Endothelial cell of umbilical vein (primary cell): ENCODE results near the gene RPLP2. TPM values are rescaled to one million over a fixed set of nuclear protein-coding genes. Genes with fewer than 3 reads are reported as not detected.

Experiments
- BruUV-seq: library from RNA; stranded (reverse); fragments of 400-500 nt; replicated peaks from 2 replicates; lab custom pipeline; 2021; lab: Mats Ljungman, UMichigan
- CTCF ChIA-PET: fragments of 300-600, 350-600 bp; sonication (Branson Sonifier 250); formaldehyde crosslinking; loops from one replicate; lab custom pipeline; 2021; ENCODE audit warnings: antibody characterized with exemption, inconsistent platforms; lab: Charles Lee
- POLR2A ChIA-PET: fragments of 300-600, 350-600 bp; sonication (Branson Sonifier 250); formaldehyde crosslinking; loops from one replicate; lab custom pipeline; 2021; ENCODE audit warnings: antibody characterized with exemption, inconsistent platforms; lab: Charles Lee
- DNase-seq: peaks from one replicate; pipeline ENCODE4 v3.0.0-alpha.2; 2011; ENCODE audit warnings: low read depth, low spot score
- FAIRE-seq: peaks from 2 replicates; lab custom pipeline; 2011; peaks lifted over from hg19 to GRCh38; lab: Jason Lieb, UNC
- H2AFZ ChIP-seq: 2 replicates; pipeline ENCODE4 v1.6.0; 2012; ENCODE audit warnings: low read depth, low read length, control low read depth, inconsistent platforms
- H3K27ac ChIP-seq: 2 replicates; pipeline ENCODE4 v1.5.1; 2011; ENCODE audit warnings: low read depth, mild to moderate bottlenecking, control low read depth, low read length, moderate library complexity; ENCODE audit not compliant: insufficient read depth
- H3K27me3 ChIP-seq, 2 experiments: 2 replicates each; pipeline versions ENCODE4 v1.6.0 to v1.6.1; 2011; ENCODE audit warnings: low read length in 2 of 2, mixed read lengths in 1 of 2; ENCODE audit not compliant: control insufficient read depth in 2 of 2, insufficient read depth in 2 of 2
- H3K36me3 ChIP-seq, 2 experiments: 2 replicates in 1 of 2; 3 replicates in 1 of 2; pipeline ENCODE4 v1.5.1; 2011; ENCODE audit warnings: low read length in 2 of 2, mild to moderate bottlenecking in 1 of 2, moderate library complexity in 1 of 2; ENCODE audit not compliant: control insufficient read depth in 2 of 2, insufficient read depth in 2 of 2; ENCODE audit errors: extremely low read depth in 1 of 2
- H3K4me1 ChIP-seq: 3 replicates; pipeline ENCODE4 v1.5.1; 2011; ENCODE audit warnings: mild to moderate bottlenecking, low read length; ENCODE audit not compliant: control insufficient read depth, insufficient read depth; ENCODE audit errors: extremely low read depth
- H3K4me2 ChIP-seq: 2 replicates; pipeline ENCODE4 v1.6.1; 2011; ENCODE audit warnings: low read length, control low read depth, mixed read lengths; ENCODE audit not compliant: insufficient read depth
- H3K4me3 ChIP-seq, 3 experiments: fragments of 200-600 bp in 1 of 3; sonication (generic), shearing (Covaris generic) in 1 of 3; replicated peaks in 1 of 3; 2 replicates each; pipeline ENCODE4 v1.5.1; 2011 to 2016; ENCODE audit warnings: control low read depth in 3 of 3, low read length in 3 of 3, mild to moderate bottlenecking in 2 of 3, inconsistent platforms in 1 of 3, low read depth in 1 of 3, moderate library complexity in 1 of 3; ENCODE audit not compliant: insufficient read depth in 1 of 3
- H3K79me2 ChIP-seq: 2 replicates; pipeline ENCODE4 v1.6.0; 2012; ENCODE audit warnings: low read length, inconsistent platforms; ENCODE audit not compliant: control insufficient read depth, insufficient read depth
- H3K9ac ChIP-seq: replicated peaks from 2 replicates; pipeline ENCODE3; 2011; ENCODE audit warnings: low read length, control low read depth; ENCODE audit not compliant: insufficient read depth; ENCODE audit errors: extremely low read depth
- H3K9me1 ChIP-seq: replicated peaks from 3 replicates; pipeline ENCODE4 v1.6.0; 2011; ENCODE audit warnings: mild to moderate bottlenecking, low read length; ENCODE audit not compliant: control insufficient read depth, insufficient read depth; ENCODE audit errors: extremely low read depth
- H3K9me3 ChIP-seq: replicated peaks from 2 replicates; pipeline ENCODE4 v1.5.1; 2012; ENCODE audit warnings: low read length, inconsistent platforms; ENCODE audit not compliant: control insufficient read depth, insufficient read depth
- H4K20me1 ChIP-seq: replicated peaks from 2 replicates; pipeline ENCODE3; 2011; ENCODE audit warnings: mild to moderate bottlenecking, low read length; ENCODE audit not compliant: control insufficient read depth, insufficient read depth; ENCODE audit errors: extremely low read depth
- CTCF ChIP-seq, 2 donors: IDR thresholded peaks; 1 replicate in 1 of 2; 2 replicates in 1 of 2; pipeline ENCODE4 v1.5.1; 2011; ENCODE audit warnings: low read length in 2 of 2, mild to moderate bottlenecking in 2 of 2, moderate library complexity in 2 of 2, control low read depth in 1 of 2, inconsistent platforms in 1 of 2, low read depth in 1 of 2; ENCODE audit not compliant: insufficient read depth in 1 of 2; ENCODE audit errors: extremely low read depth in 1 of 2
- EZH2 ChIP-seq: IDR thresholded peaks from 2 replicates; pipeline ENCODE4 v1.6.1; 2012; ENCODE audit warnings: borderline replicate concordance, low read depth, mild to moderate bottlenecking, moderate library complexity, low read length, inconsistent platforms; ENCODE audit not compliant: severe bottlenecking
- FOS ChIP-seq: IDR thresholded peaks from 2 replicates; pipeline ENCODE4 v1.6.1; 2011; ENCODE audit warnings: mild to moderate bottlenecking, low read length, moderate library complexity, borderline replicate concordance; ENCODE audit not compliant: insufficient read depth
- GATA2 ChIP-seq: IDR thresholded peaks from 2 replicates; pipeline ENCODE4 v1.7.0; 2011; ENCODE audit warnings: low read depth, mild to moderate bottlenecking, moderate library complexity, mixed read lengths, low read length; ENCODE audit not compliant: insufficient read length, insufficient read depth
- JUN ChIP-seq: IDR thresholded peaks from 2 replicates; pipeline ENCODE4 v1.6.1; 2011; ENCODE audit warnings: borderline replicate concordance, low read depth; ENCODE audit not compliant: insufficient read length, insufficient read depth
- MAX ChIP-seq: IDR thresholded peaks from 2 replicates; pipeline ENCODE4 v1.6.1; 2011; ENCODE audit not compliant: insufficient read depth, insufficient read length
- MYC ChIP-seq: IDR thresholded peaks from one replicate; pipeline ENCODE4 v1.6.1; 2011; ENCODE audit warnings: mild to moderate bottlenecking, low read depth, low read length
- POLR2A ChIP-seq: IDR thresholded peaks from 2 replicates; pipeline ENCODE4 v1.6.1; 2012; ENCODE audit warnings: low read depth, mild to moderate bottlenecking, control low read depth, low read length
- POLR2AphosphoS5 ChIP-seq: IDR thresholded peaks from 2 replicates; pipeline ENCODE4 v1.6.1; 2012; ENCODE audit warnings: low read depth, mild to moderate bottlenecking, control low read depth, low read length, moderate library complexity; ENCODE audit not compliant: insufficient read depth
- dilution Hi-C: fragments of 300-500 bp; cut with MboI; formaldehyde crosslinking; loops from one replicate; pipeline ENCODE4 v1.15.0; 2019; ENCODE audit warnings: low sequenced_read_pairs; ENCODE audit not compliant: extremely low pct_ligation_motif_present
- intact Hi-C: fragments of 100-400 bp; cut with micrococcal nuclease; formaldehyde crosslinking; loops from one replicate; pipeline ENCODE4 v1.10.0; 2022
- polyA plus RNA-seq, 4 experiments: library from polyadenylated mRNA; depleted of rRNA in 3 of 4; stranded (reverse) in 3 of 4; unstranded in 1 of 4; fragments of >200 nt; gene quantifications; 2 replicates each; pipeline versions ENCODE4 v1.2.1 to v1.2.3, GENCODE V29; 2011 to 2012; ENCODE audit warnings: missing spikeins in 1 of 4
- total RNA-seq: library from RNA; stranded (reverse); gene quantifications from 2 replicates; pipeline ENCODE4 v1.2.3, GENCODE V29; 2021

Gene RPLP2
- total and polyA plus RNA-seq, 2 donors (not counting 3 experiments of a cell fraction or from before 2014, with no cell fraction given): 1,579 to 1,739 TPM

- Histone ChIP-seq H2AFZ (no peak overlapping the region), H3K27me3 (no peaks in the 10 kb centered on the region), H3K4me2 (no peak overlapping the region), H3K36me3 (no peaks in the 10 kb centered on the region), H4K20me1 (no peaks in the 10 kb centered on the region), H3K9me1 (no peaks in the 10 kb centered on the region), H3K4me3 (no peak overlapping the region), H3K9me3 (no peaks in the 10 kb centered on the region), H3K9ac (no peak overlapping the region), H3K79me2 (peaks cover 41% of the 10 kb centered on the region), H3K4me1 (peaks cover 23% of the 10 kb centered on the region), H3K27ac (no peak overlapping the region)
- TF ChIP-seq MYC (no peak), POLR2AphosphoS5 (no peak), CTCF (IDR thresholded peaks at IDR 0.05; ENCODE audit: extremely low read depth in 1 of 2, insufficient read depth in 1 of 2, low read depth in 1 of 2, low read length in 2 of 2) (no peak), FOS (no peak), GATA2 (no peak), MAX (no peak), JUN (no peak), POLR2A (no peak), EZH2 (no peak)
- ChIA-PET POLR2A (interaction anchor here (0.7 kb wide), 1 partner anchor 15 kb away, joined by 3 read pairs; no protein-coding TSS in a partner anchor), CTCF (no interaction called here)
- dilution Hi-C loops: no loop called here
- no TSS peak for BruUV-seq
- FAIRE-seq (no peak), DNase-seq (no peak)
- intact Hi-C loops: no loop called here
These were observed 30.5 kb upstream of the RPLP2 start for GRCh38 chr11:778976-779954.
